ENCODE measurements around the gene PGGT1B. TPM values are rescaled to one million over a fixed set of nuclear protein-coding genes. Genes with fewer than 3 reads are reported as not detected.

PGGT1B gene
- total RNA-seq, 1 experiment from 2014 or later = 14.4 TPM

DNA sequence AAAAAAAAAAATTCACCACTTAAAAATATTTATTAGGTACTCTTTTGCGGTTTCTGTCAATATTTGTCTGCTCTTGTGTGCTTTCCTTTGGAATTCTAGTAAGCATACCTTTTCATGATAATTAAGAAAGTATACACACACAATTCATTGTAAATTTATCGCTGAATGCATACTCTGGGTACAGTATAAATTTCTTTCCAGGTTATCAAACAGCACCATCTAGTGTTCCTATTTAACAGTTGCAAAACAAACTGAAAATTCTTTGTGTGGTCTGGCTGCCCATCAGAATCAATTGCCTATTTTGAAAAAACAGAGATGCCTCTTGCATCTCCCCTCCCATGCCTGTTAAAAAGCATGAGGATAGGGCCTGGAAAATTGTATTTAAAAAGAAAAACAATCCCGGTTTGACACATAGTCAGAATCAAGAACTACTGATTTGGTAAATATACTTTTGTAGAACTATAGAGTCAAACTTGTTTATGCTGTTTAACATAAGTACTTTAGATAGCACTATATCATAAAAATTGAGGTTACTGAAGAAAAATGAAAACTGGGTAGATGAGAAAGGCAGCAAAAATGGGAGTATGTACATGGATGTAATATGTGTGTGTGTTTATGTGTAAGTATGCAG, 16.2 kb downstream of the PGGT1B start:
- Histone ChIP-seq H3K79me2 (ENCODE audit: low read length) (peaks cover 14% of the 10 kb centered on the region; the same call in 1 of the 2 replicates), H3K27ac (ENCODE audit: low read length) (no peak overlapping the region), H2AFZ (ENCODE audit: low read length) (no peak overlapping the region), H3K9me2 (replicated peaks; ENCODE audit: low read length) (no peaks in the 10 kb centered on the region), H3K9ac (ENCODE audit: low read length) (no peak overlapping the region), H4K20me1 (ENCODE audit: low read length) (peaks cover 13% of the 10 kb centered on the region), H3K9me3 (ENCODE audit: low read length) (no peaks in the 10 kb centered on the region), H3F3A (ENCODE audit: low read length, unreplicated experiment) (no peaks in the 10 kb centered on the region), H3K4me2 (ENCODE audit: low read length) (no peak overlapping the region), H3K36me3 (ENCODE audit: low read depth, low read length) (peaks cover 17% of the 10 kb centered on the region), H3K27me3 (ENCODE audit: low read length) (no peaks in the 10 kb centered on the region), H3K4me3 (ENCODE audit: low read length) (no peak overlapping the region), H3K4me1 (ENCODE audit: insufficient read depth, low read length) (peaks cover 20% of the 10 kb centered on the region)
- ChIA-PET CTCF (interaction anchor here (1.0 kb wide), 1 partner anchor 149 kb away, joined by 6 read pairs; no protein-coding TSS in a partner anchor), POLR2A (ENCODE audit: unreplicated experiment) (no interaction called here)
- DNase-seq (peak; percentile 71), ATAC-seq (peak; percentile 66)
- no TSS peak for BruUV-seq (replicated peaks)
- TF ChIP-seq CTCF (conservative IDR thresholded peaks at IDR 0.05; ENCODE audit: low read depth, low read length) = peak; percentile 86
- TF ChIP-seq EZH2 (IDR thresholded peaks at IDR 0.05; ENCODE audit: low read length, unreplicated experiment) = no peak
- intact Hi-C loops (cut with micrococcal nuclease) = loop anchor here (1.0 to 5.0 kb wide), 3 partner anchors 74 to 1634 kb away; no protein-coding TSS in a partner anchor

- Histone ChIP-seq H3K9ac (ENCODE audit: low read length) (no peak overlapping the region), H2AFZ (ENCODE audit: low read length) (no peak overlapping the region), H4K20me1 (ENCODE audit: low read length) (peaks cover 13% of the 10 kb centered on the region), H3K4me2 (ENCODE audit: low read length) (peak overlapping the region; percentile 33), H3K9me3 (ENCODE audit: low read length) (no peaks in the 10 kb centered on the region), H3K27me3 (ENCODE audit: low read length) (no peaks in the 10 kb centered on the region), H3K4me1 (ENCODE audit: insufficient read depth, low read length) (peaks cover 20% of the 10 kb centered on the region), H3K27ac (ENCODE audit: low read length) (0 out of 2 replicates have a peak overlapping the region, but pooled peaks have one; percentile 1), H3F3A (ENCODE audit: low read length, unreplicated experiment) (no peaks in the 10 kb centered on the region), H3K4me3 (ENCODE audit: low read length) (no peak overlapping the region), H3K36me3 (ENCODE audit: low read depth, low read length) (peaks cover 11% of the 10 kb centered on the region), H3K79me2 (ENCODE audit: low read length) (peaks cover 9% of the 10 kb centered on the region; the same call in 1 of the 2 replicates), H3K9me2 (replicated peaks; ENCODE audit: low read length) (no peaks in the 10 kb centered on the region)
- ATAC-seq (peak; percentile 92), DNase-seq (peak; percentile 70)
- CTCF ChIA-PET = interaction anchor here (0.7 kb wide), 1 partner anchor 235 kb away, joined by 3 read pairs; no protein-coding TSS in a partner anchor
- BruUV-seq (replicated peaks) = no TSS peak
- TF ChIP-seq EZH2 (IDR thresholded peaks at IDR 0.05; ENCODE audit: low read length, unreplicated experiment) (no peak), EZH2phosphoT487 (IDR thresholded peaks at IDR 0.05; ENCODE audit: borderline replicate concordance, low read length) (no peak), CTCF (conservative IDR thresholded peaks at IDR 0.05; ENCODE audit: low read depth, low read length) (no peak)
- POLR2A ChIA-PET (ENCODE audit: unreplicated experiment) = no interaction called here
- intact Hi-C loops (cut with micrococcal nuclease) = no loop called here
Measured at GRCh38 chr5:115243412-115243811, 19.3 kb downstream of the PGGT1B start.

Measured in PC-3 (cell line).